ENCODE data around the gene ERMAP.

Gene ERMAP

GRCh38 chr1:42776502-42776901 lies 40.4 kb upstream of the ERMAP start:
- no peak for DNase-seq (ENCODE audit: low read depth)
- no peak for TF ChIP-seq CTCF (IDR thresholded peaks at IDR 0.05; ENCODE audit: insufficient read depth, low read depth, low read length, missing control alignments)
- no peak overlapping the region for H3K4me3 ChIP-seq (ENCODE audit: low read depth, low read length)

GRCh38 chr1:42777852-42778251 lies 39.1 kb upstream of the ERMAP start:
- peak; percentile 42 for DNase-seq (ENCODE audit: low read depth)
- peak; percentile 64 for TF ChIP-seq CTCF (IDR thresholded peaks at IDR 0.05; ENCODE audit: insufficient read depth, low read depth, low read length, missing control alignments)
- no peak overlapping the region for H3K4me3 ChIP-seq (ENCODE audit: low read depth, low read length)

GRCh38 chr1:42779725-42780124 lies 37.2 kb upstream of the ERMAP start:
- no peak overlapping the region for H3K4me3 ChIP-seq (ENCODE audit: low read depth, low read length)
- peak; percentile 44 for DNase-seq (ENCODE audit: low read depth)
- TF ChIP-seq CTCF (IDR thresholded peaks at IDR 0.05; ENCODE audit: insufficient read depth, low read depth, low read length, missing control alignments): no peak

GRCh38 chr1:42780176-42780575 lies 36.7 kb upstream of the ERMAP start:
- TF ChIP-seq CTCF (IDR thresholded peaks at IDR 0.05; ENCODE audit: insufficient read depth, low read depth, low read length, missing control alignments): no peak
- DNase-seq (ENCODE audit: low read depth): no peak
- no peak overlapping the region for H3K4me3 ChIP-seq (ENCODE audit: low read depth, low read length)

GRCh38 chr1:42783092-42783491 lies 33.8 kb upstream of the ERMAP start:
- no peak for TF ChIP-seq CTCF (IDR thresholded peaks at IDR 0.05; ENCODE audit: insufficient read depth, low read depth, low read length, missing control alignments)
- no peak for DNase-seq (ENCODE audit: low read depth)
- no peak overlapping the region for H3K4me3 ChIP-seq (ENCODE audit: low read depth, low read length)

GRCh38 chr1:42784547-42784945 lies 32.4 kb upstream of the ERMAP start:
- no peak for TF ChIP-seq CTCF (IDR thresholded peaks at IDR 0.05; ENCODE audit: insufficient read depth, low read depth, low read length, missing control alignments)
- DNase-seq (ENCODE audit: low read depth): no peak
- H3K4me3 ChIP-seq (ENCODE audit: low read depth, low read length): no peak overlapping the region

- no peak within 1 kb of the TSS for H3K4me3 ChIP-seq (ENCODE audit: low read depth, low read length)
- no peak for TF ChIP-seq CTCF (IDR thresholded peaks at IDR 0.05; ENCODE audit: insufficient read depth, low read depth, low read length, missing control alignments)
- DNase-seq (ENCODE audit: low read depth): no peak
Measured at GRCh38 chr1:42784946-42785693, 31.8 kb upstream of the ERMAP start, which contains the start of gene TMEM269. Gene TMEM269 (plus strand): TSS chr1:42784991. CDS start chr1:42789894, 4,903 bp downstream.
